HCT116 (cell line): ENCODE measurements around the gene KTN1. TPM values are rescaled to one million over a fixed set of nuclear protein-coding genes. Genes with fewer than 3 reads are reported as not detected.

ENCODE experiments used
- ATAC-seq: fragments of 200-7000 bp; cut with Tn5 transposase; 2 replicates; pipeline ENCODE4 v1.9.1; 2020; ENCODE audit warnings: mild to moderate bottlenecking, moderate library complexity
- BruUV-seq: library from RNA; stranded (reverse); fragments of 400-500 nt; replicated peaks from 2 replicates; lab custom pipeline; 2021; lab: Mats Ljungman, UMichigan
- CTCF ChIA-PET: fragments of 300-600 bp; sonication (Branson Sonifier 250); formaldehyde crosslinking; loops from one replicate; lab custom pipeline; 2021; ENCODE audit warnings: antibody characterized with exemption; lab: Charles Lee
- POLR2A ChIA-PET: fragments of 300-600, 350-600 bp; sonication (Branson Sonifier 250); formaldehyde crosslinking; loops from one replicate; lab custom pipeline; 2021; ENCODE audit warnings: antibody characterized with exemption; lab: Charles Lee
- RAD21 ChIA-PET, 2 experiments: fragments of 300-600 bp; sonication (Branson Sonifier 250); formaldehyde crosslinking; loops; one replicate each; lab custom pipeline; 2023; ENCODE audit warnings: low total read pairs in 2 of 2; ENCODE audit not compliant: uncharacterized antibody in 2 of 2, unreplicated experiment in 2 of 2, low non-redundant PET in 1 of 2; lab: Charles Lee
- DNase-seq: peaks from one replicate; pipeline ENCODE4 v3.0.0-alpha.2; 2010; ENCODE audit warnings: low read depth, low spot score
- H2AFZ ChIP-seq: fragments of 200-600 bp; shearing (Covaris generic), sonication (generic); 2 replicates; pipeline ENCODE4 v1.6.1; 2017; ENCODE audit warnings: low read depth, mixed run types, mixed read lengths, antibody characterized with exemption, low read length; ENCODE audit not compliant: poor library complexity, severe bottlenecking
- H3K27ac ChIP-seq: 2 replicates; pipeline ENCODE4 v1.5.1; 2012; ENCODE audit warnings: low read depth, low read length
- H3K27me3 ChIP-seq: fragments of 200-600 bp; sonication (generic); 2 replicates; pipeline ENCODE4 v1.6.1; 2016; ENCODE audit warnings: mixed run types, low read length, mixed read lengths; ENCODE audit not compliant: insufficient read depth
- H3K36me3 ChIP-seq, 2 experiments: fragments of 200-500 bp in 1 of 2; fragments of 200-600 bp in 1 of 2; sonication (Bioruptor generic) in 1 of 2; sonication (generic) in 1 of 2; 2 replicates each; pipeline versions ENCODE4 v1.5.1 to v1.6.1; 2014 to 2016; ENCODE audit warnings: low read length in 2 of 2, inconsistent platforms in 1 of 2, mixed read lengths in 1 of 2, mixed run types in 1 of 2; ENCODE audit not compliant: insufficient read depth in 2 of 2, control insufficient read depth in 1 of 2
- H3K4me1 ChIP-seq, 2 experiments: fragments of 200-600 bp in 1 of 2; sonication (generic) in 1 of 2; 2 replicates each; pipeline versions ENCODE4 v1.5.1 to v1.6.1; 2012 to 2017; ENCODE audit warnings: low read length in 2 of 2, inconsistent platforms in 1 of 2, mild to moderate bottlenecking in 1 of 2, mixed read lengths in 1 of 2, mixed run types in 1 of 2, moderate library complexity in 1 of 2; ENCODE audit not compliant: insufficient read depth in 2 of 2, control insufficient read depth in 1 of 2
- H3K4me2 ChIP-seq: fragments of 200-600 bp; sonication (generic); 2 replicates; pipeline ENCODE4 v1.6.1; 2017; ENCODE audit warnings: mixed run types, low read length, mixed read lengths
- H3K4me3 ChIP-seq, 2 experiments: fragments of 200-600 bp in 1 of 2; sonication (generic) in 1 of 2; replicated peaks in 1 of 2; 2 replicates each; pipeline ENCODE4 v1.5.1; 2011 to 2016; ENCODE audit warnings: low read length in 2 of 2, control low read depth in 1 of 2, low read depth in 1 of 2, mild to moderate bottlenecking in 1 of 2, mixed read lengths in 1 of 2, mixed run types in 1 of 2
- H3K79me2 ChIP-seq: fragments of 200-600 bp; sonication (generic); 2 replicates; pipeline ENCODE4 v1.6.1; 2017; ENCODE audit warnings: mild to moderate bottlenecking, mixed run types, low read length, moderate library complexity, mixed read lengths; ENCODE audit not compliant: insufficient read depth
- H3K9ac ChIP-seq: fragments of 200-600 bp; sonication (generic); 2 replicates; pipeline ENCODE4 v1.6.1; 2016; ENCODE audit warnings: low read length, mixed read lengths
- H3K9me2 ChIP-seq: fragments of 200-600 bp; sonication (generic), shearing (Covaris generic); 2 replicates; pipeline ENCODE4 v1.6.1; 2017; ENCODE audit warnings: mixed run types, mild to moderate bottlenecking, moderate library complexity; ENCODE audit not compliant: insufficient read depth
- H3K9me3 ChIP-seq, 2 experiments: fragments of 200-500 bp in 1 of 2; fragments of 200-600 bp in 1 of 2; sonication (Bioruptor generic) in 1 of 2; sonication (generic) in 1 of 2; 2 replicates each; pipeline ENCODE4 v1.6.1; 2014 to 2017; ENCODE audit warnings: low read length in 2 of 2, mixed read lengths in 2 of 2, inconsistent platforms in 1 of 2, low read depth in 1 of 2, mild to moderate bottlenecking in 1 of 2, mixed run types in 1 of 2, moderate library complexity in 1 of 2; ENCODE audit not compliant: control insufficient read depth in 1 of 2, insufficient read depth in 1 of 2
- H4K20me1 ChIP-seq: fragments of 200-600 bp; sonication (generic), shearing (Covaris generic); 2 replicates; pipeline ENCODE4 v1.6.1; 2017; ENCODE audit warnings: mixed run types, mild to moderate bottlenecking, moderate library complexity; ENCODE audit not compliant: insufficient read depth
- CBX3 ChIP-seq: IDR thresholded peaks from 2 replicates; pipeline ENCODE4 v1.6.1; 2012; ENCODE audit warnings: low read depth
- EZH2phosphoT487 ChIP-seq: fragments of 200-600 bp; IDR thresholded peaks from 2 replicates; pipeline ENCODE4 v1.6.1; 2018; ENCODE audit warnings: antibody characterized with exemption, borderline replicate concordance
- FOSL1 ChIP-seq: IDR thresholded peaks from 2 replicates; pipeline ENCODE4 v1.6.1; 2012; ENCODE audit warnings: low read depth
- RAD21 ChIP-seq: IDR thresholded peaks from 2 replicates; pipeline ENCODE4 v1.6.1; 2012; ENCODE audit warnings: low read depth, mild to moderate bottlenecking
- SIN3A ChIP-seq: IDR thresholded peaks from 2 replicates; pipeline ENCODE4 v1.6.1; 2012; ENCODE audit warnings: low read depth
- SP1 ChIP-seq: IDR thresholded peaks from 2 replicates; pipeline ENCODE4 v1.6.1; 2012; ENCODE audit warnings: low read depth
- SRF ChIP-seq: IDR thresholded peaks from 2 replicates; pipeline ENCODE4 v1.6.1; 2012; ENCODE audit warnings: low read depth
- intact Hi-C: fragments of 100-400 bp; cut with micrococcal nuclease; formaldehyde crosslinking; loops from 2 replicates; pipeline ENCODE4 v1.10.0; 2022
- total RNA-seq: library from RNA; stranded (reverse); gene quantifications from one replicate; pipeline ENCODE4 v1.2.1, GENCODE V29; 2021; ENCODE audit not compliant: unreplicated experiment
- TF ChIP-seq, protein P1 (sequence below), 3 experiments: fragments of 200-600 bp in 1 of 3; sonication (generic) in 1 of 3; IDR thresholded peaks in 2 of 3; conservative IDR thresholded peaks in 1 of 3; 2 replicates each; pipeline ENCODE4 v1.5.1; 2012 to 2017; ENCODE audit warnings: low read depth in 2 of 3, low read length in 2 of 3, antibody characterized with exemption in 1 of 3, borderline replicate concordance in 1 of 3, control low read depth in 1 of 3, mild to moderate bottlenecking in 1 of 3, mixed read lengths in 1 of 3, mixed run types in 1 of 3, moderate library complexity in 1 of 3; ENCODE audit not compliant: insufficient read depth in 1 of 3
- TF ChIP-seq, protein P2 (sequence below): IDR thresholded peaks from 2 replicates; pipeline ENCODE4 v1.6.1; 2011; ENCODE audit warnings: mild to moderate bottlenecking, low read length, moderate library complexity; ENCODE audit not compliant: insufficient replicate concordance; ENCODE audit errors: extremely low read depth
- TF ChIP-seq, protein P3 (sequence below): IDR thresholded peaks from 2 replicates; pipeline ENCODE4 v1.6.1; 2012; ENCODE audit warnings: low read depth

Gene KTN1
- total RNA-seq, 1 experiment from 2014 or later: 105 TPM

DNA sequence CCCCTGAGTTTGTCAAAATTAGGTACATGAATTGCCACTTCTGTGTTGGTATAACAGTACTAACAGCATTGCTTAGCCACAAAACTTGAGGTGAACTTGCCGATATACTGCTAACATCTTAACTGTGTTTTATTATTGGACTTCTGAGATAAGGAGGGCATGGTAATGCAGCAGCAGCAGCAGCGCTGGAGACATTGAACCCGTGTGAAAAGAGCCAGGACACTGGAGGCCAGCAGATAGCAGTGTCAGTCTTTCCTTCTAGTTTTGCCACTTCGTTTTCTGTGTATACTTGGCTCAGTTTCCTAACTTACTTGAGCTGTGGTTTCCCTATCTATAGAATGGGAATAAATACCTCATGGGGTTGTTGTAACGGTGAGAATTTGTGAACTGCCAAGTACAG is 82.7 kb downstream of the KTN1 start:
- POLR2A ChIA-PET: no interaction called here
- TF ChIP-seq, protein P1, sequence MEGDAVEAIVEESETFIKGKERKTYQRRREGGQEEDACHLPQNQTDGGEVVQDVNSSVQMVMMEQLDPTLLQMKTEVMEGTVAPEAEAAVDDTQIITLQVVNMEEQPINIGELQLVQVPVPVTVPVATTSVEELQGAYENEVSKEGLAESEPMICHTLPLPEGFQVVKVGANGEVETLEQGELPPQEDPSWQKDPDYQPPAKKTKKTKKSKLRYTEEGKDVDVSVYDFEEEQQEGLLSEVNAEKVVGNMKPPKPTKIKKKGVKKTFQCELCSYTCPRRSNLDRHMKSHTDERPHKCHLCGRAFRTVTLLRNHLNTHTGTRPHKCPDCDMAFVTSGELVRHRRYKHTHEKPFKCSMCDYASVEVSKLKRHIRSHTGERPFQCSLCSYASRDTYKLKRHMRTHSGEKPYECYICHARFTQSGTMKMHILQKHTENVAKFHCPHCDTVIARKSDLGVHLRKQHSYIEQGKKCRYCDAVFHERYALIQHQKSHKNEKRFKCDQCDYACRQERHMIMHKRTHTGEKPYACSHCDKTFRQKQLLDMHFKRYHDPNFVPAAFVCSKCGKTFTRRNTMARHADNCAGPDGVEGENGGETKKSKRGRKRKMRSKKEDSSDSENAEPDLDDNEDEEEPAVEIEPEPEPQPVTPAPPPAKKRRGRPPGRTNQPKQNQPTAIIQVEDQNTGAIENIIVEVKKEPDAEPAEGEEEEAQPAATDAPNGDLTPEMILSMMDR (IDR thresholded peaks at IDR 0.05 in 2 of 3, conservative IDR thresholded peaks at IDR 0.05 in 1 of 3; ENCODE audit: borderline replicate concordance in 1 of 3, insufficient read depth in 1 of 3, low read depth in 2 of 3, low read length in 2 of 3): no peak
- TF ChIP-seq RAD21 (no peak), EZH2phosphoT487 (no peak), SP1 (no peak), FOSL1 (no peak), SIN3A (no peak), CBX3 (no peak), SRF (no peak)
- TF ChIP-seq, protein P2, sequence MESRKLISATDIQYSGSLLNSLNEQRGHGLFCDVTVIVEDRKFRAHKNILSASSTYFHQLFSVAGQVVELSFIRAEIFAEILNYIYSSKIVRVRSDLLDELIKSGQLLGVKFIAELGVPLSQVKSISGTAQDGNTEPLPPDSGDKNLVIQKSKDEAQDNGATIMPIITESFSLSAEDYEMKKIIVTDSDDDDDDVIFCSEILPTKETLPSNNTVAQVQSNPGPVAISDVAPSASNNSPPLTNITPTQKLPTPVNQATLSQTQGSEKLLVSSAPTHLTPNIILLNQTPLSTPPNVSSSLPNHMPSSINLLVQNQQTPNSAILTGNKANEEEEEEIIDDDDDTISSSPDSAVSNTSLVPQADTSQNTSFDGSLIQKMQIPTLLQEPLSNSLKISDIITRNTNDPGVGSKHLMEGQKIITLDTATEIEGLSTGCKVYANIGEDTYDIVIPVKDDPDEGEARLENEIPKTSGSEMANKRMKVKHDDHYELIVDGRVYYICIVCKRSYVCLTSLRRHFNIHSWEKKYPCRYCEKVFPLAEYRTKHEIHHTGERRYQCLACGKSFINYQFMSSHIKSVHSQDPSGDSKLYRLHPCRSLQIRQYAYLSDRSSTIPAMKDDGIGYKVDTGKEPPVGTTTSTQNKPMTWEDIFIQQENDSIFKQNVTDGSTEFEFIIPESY: no peak
- TF ChIP-seq, protein P3, sequence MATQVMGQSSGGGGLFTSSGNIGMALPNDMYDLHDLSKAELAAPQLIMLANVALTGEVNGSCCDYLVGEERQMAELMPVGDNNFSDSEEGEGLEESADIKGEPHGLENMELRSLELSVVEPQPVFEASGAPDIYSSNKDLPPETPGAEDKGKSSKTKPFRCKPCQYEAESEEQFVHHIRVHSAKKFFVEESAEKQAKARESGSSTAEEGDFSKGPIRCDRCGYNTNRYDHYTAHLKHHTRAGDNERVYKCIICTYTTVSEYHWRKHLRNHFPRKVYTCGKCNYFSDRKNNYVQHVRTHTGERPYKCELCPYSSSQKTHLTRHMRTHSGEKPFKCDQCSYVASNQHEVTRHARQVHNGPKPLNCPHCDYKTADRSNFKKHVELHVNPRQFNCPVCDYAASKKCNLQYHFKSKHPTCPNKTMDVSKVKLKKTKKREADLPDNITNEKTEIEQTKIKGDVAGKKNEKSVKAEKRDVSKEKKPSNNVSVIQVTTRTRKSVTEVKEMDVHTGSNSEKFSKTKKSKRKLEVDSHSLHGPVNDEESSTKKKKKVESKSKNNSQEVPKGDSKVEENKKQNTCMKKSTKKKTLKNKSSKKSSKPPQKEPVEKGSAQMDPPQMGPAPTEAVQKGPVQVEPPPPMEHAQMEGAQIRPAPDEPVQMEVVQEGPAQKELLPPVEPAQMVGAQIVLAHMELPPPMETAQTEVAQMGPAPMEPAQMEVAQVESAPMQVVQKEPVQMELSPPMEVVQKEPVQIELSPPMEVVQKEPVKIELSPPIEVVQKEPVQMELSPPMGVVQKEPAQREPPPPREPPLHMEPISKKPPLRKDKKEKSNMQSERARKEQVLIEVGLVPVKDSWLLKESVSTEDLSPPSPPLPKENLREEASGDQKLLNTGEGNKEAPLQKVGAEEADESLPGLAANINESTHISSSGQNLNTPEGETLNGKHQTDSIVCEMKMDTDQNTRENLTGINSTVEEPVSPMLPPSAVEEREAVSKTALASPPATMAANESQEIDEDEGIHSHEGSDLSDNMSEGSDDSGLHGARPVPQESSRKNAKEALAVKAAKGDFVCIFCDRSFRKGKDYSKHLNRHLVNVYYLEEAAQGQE: no peak
- intact Hi-C loops: no loop called here
- no peak overlapping the region for H3K4me2 ChIP-seq
- no peak overlapping the region for H2AFZ ChIP-seq
- H3K27ac ChIP-seq: no peak overlapping the region
- no peak overlapping the region for H3K9ac ChIP-seq
- H3K27me3 ChIP-seq: no peaks in the 10 kb centered on the region
- H3K36me3 ChIP-seq: peaks cover 27 to 30% of the 10 kb centered on the region in 2 experiments
- DNase-seq (no peak), ATAC-seq (no peak)
- no peak overlapping the region for H3K4me3 ChIP-seq
- RAD21 ChIA-PET: no interaction called here
- H4K20me1 ChIP-seq: 0 out of 2 replicates have a peak, but pooled peaks cover 3% of the 10 kb centered on the region
- BruUV-seq: no TSS peak
- H3K9me2 ChIP-seq: no peaks in the 10 kb centered on the region
- H3K9me3 ChIP-seq: no peaks in the 10 kb centered on the region
- H3K4me1 ChIP-seq: no peaks in the 10 kb centered on the region
- peaks cover 19% of the 10 kb centered on the region for H3K79me2 ChIP-seq
- CTCF ChIA-PET: no interaction called here
